Calu3 (cell line): ENCODE results near the gene SCO2. TPM values are rescaled to one million over a fixed set of nuclear protein-coding genes. Genes with fewer than 3 reads are reported as not detected.
A peak's percentile ranks its signal among the peaks of the same experiment; 100 is the strongest.

Source experiments
- BruUV-seq: library from RNA; stranded (reverse); fragments of 400-500 nt; replicated peaks from 2 replicates; lab custom pipeline; 2021; lab: Mats Ljungman, UMichigan
- CTCF ChIA-PET: fragments of 300-600 bp; sonication (Branson Sonifier 250); formaldehyde crosslinking; loops from one replicate; lab custom pipeline; 2022; ENCODE audit warnings: antibody characterized with exemption; lab: Charles Lee
- DNase-seq: peaks from one replicate; pipeline ENCODE4 v3.0.0; 2022
- H3K27ac Mint-ChIP-seq: one replicate; pipeline ENCODE4 v1.8.0; 2022; ENCODE audit warnings: mixed read lengths; ENCODE audit not compliant: unreplicated experiment
- H3K27me3 Mint-ChIP-seq: one replicate; pipeline ENCODE4 v1.8.0; 2022; ENCODE audit warnings: mixed read lengths; ENCODE audit not compliant: unreplicated experiment
- H3K36me3 Mint-ChIP-seq: one replicate; pipeline ENCODE4 v1.8.0; 2022; ENCODE audit warnings: mild to moderate bottlenecking, moderate library complexity, mixed read lengths; ENCODE audit not compliant: insufficient read depth, unreplicated experiment
- H3K4me1 Mint-ChIP-seq: one replicate; pipeline ENCODE4 v1.8.0; 2022; ENCODE audit warnings: mild to moderate bottlenecking, low read depth, mixed read lengths; ENCODE audit not compliant: unreplicated experiment
- H3K4me3 Mint-ChIP-seq: one replicate; pipeline ENCODE4 v1.8.0; 2022; ENCODE audit warnings: mild to moderate bottlenecking, low read depth, moderate library complexity, mixed read lengths; ENCODE audit not compliant: unreplicated experiment
- H3K9me3 Mint-ChIP-seq: one replicate; pipeline ENCODE4 v1.8.0; 2022; ENCODE audit warnings: low read depth, mixed read lengths; ENCODE audit not compliant: unreplicated experiment
- CTCF ChIP-seq: fragments of 200-600 bp; IDR thresholded peaks from one replicate; pipeline ENCODE4 v1.8.0; 2022; ENCODE audit warnings: antibody characterized with exemption; ENCODE audit not compliant: unreplicated experiment
- intact Hi-C: fragments of 100-400 bp; cut with micrococcal nuclease; formaldehyde crosslinking; loops from one replicate; pipeline ENCODE4 v1.10.0; 2022; ENCODE audit not compliant: unreplicated experiment
- total RNA-seq: library from RNA; stranded (reverse); gene quantifications from 2 replicates; pipeline ENCODE4 v1.2.3, GENCODE V29; 2022

The SCO2 gene
- total RNA-seq, 1 experiment from 2014 or later, result 3.6 TPM

DNA sequence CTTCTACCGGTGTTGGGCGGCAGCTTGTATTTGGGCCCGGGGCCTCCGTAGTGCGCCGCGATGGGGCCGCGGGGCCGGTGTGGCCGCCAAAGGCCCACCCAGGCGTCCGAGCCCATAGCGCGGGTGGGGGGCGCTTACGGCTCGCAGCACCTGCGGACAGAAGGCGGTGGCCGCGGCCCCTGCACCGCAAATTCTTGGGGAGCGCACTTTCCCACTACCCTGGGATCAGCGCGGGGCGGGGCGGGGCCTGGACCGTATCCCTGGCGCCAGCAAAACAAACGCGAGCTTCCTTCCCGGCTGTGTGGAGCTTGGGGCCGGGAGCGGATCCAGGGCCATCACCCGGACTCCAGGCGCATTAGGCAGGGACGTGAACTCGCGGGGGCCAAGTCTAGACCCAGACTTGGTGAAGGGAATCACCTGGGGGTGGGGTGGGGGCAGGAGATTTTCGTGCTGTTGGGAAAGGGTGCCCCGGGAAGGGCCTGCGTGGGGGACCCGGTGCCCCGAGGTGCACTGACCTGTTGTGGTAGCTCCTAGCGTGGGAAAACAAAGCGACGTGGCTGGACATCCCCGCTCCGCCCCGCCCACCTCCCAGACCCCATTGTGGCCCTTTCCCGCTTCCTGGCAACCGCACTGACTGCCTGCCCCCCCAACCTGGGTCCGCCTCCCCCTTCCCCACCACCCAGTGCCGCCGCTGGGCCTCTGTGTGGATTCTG lies 6.7 kb upstream of the SCO2 start:
- peak overlapping the region; percentile 98 for H3K27ac Mint-ChIP-seq
- H3K9me3 Mint-ChIP-seq, result no peaks in the 10 kb centered on the region
- TF ChIP-seq CTCF, result no peak
- CTCF ChIA-PET, result interaction anchor here (0.7 to 1.9 kb wide), 5 partner anchors 31 to 225 kb away, joined by 3 to 6 read pairs (median 3); partner anchors contain the start of gene SYCE3
- no peaks in the 10 kb centered on the region for H3K27me3 Mint-ChIP-seq
- peaks cover 76% of the 10 kb centered on the region for H3K36me3 Mint-ChIP-seq
- no TSS peak for BruUV-seq
- H3K4me1 Mint-ChIP-seq, result peaks cover 29% of the 10 kb centered on the region
- DNase-seq, result peak; percentile 84
- intact Hi-C loops, result loop anchor here (2.0 kb wide), 1 partner anchor 89 kb away; no protein-coding TSS in a partner anchor
- peak overlapping the region; percentile 90 for H3K4me3 Mint-ChIP-seq

DNA sequence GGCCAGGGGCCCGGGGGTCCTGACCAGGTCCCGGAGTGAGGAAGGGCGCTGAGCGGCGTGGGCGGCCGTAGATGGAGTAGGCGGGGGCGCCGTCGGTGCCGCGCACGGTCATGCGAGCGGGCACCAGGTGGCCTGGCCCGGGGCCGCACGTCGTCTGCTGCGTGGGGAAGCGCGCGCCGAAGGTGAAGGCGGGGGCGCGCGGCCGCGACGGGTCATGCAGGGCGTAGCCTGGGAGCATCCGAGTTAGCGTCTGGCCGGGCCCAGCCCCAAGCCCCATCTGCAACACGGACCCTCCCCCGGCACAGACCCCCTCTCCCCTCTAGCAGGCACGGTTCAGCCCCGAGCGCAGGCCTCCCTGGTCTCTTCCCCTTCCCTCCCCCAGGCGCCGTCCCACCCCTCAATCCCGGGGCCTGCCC lies 6.2 kb upstream of the SCO2 start:
- intact Hi-C loops, result loop anchor here (2.0 kb wide), 1 partner anchor 89 kb away; no protein-coding TSS in a partner anchor
- H3K4me3 Mint-ChIP-seq, result peak overlapping the region; percentile 90
- peaks cover 82% of the 10 kb centered on the region for H3K36me3 Mint-ChIP-seq
- TF ChIP-seq CTCF, result no peak
- H3K4me1 Mint-ChIP-seq, result peaks cover 34% of the 10 kb centered on the region
- DNase-seq, result peak; percentile 70
- CTCF ChIA-PET, result interaction anchor here (0.7 to 1.5 kb wide), 5 partner anchors 8 to 226 kb away, joined by 3 to 5 read pairs (median 3); partner anchors contain the start of gene SYCE3
- no peaks in the 10 kb centered on the region for H3K27me3 Mint-ChIP-seq
- H3K27ac Mint-ChIP-seq, result peak overlapping the region; percentile 98
- H3K9me3 Mint-ChIP-seq, result no peaks in the 10 kb centered on the region
- BruUV-seq, result no TSS peak

- DNase-seq, result peak; percentile 85
- H3K27ac Mint-ChIP-seq, result peak overlapping the region; percentile 98
- H3K4me3 Mint-ChIP-seq, result peak overlapping the region; percentile 90
- no peaks in the 10 kb centered on the region for H3K27me3 Mint-ChIP-seq
- no peaks in the 10 kb centered on the region for H3K9me3 Mint-ChIP-seq
- TF ChIP-seq CTCF, result no peak
- intact Hi-C loops, result loop anchor here (2.0 kb wide), 1 partner anchor 90 kb away; no protein-coding TSS in a partner anchor
- CTCF ChIA-PET, result interaction anchor here (1.0 to 1.5 kb wide), 2 partner anchors 8 to 32 kb away, joined by 3 to 5 read pairs; partner anchors contain the start of gene SYCE3
- peaks cover 87% of the 10 kb centered on the region for H3K36me3 Mint-ChIP-seq
- TSS peak; percentile 14 for BruUV-seq
- H3K4me1 Mint-ChIP-seq, result peaks cover 34% of the 10 kb centered on the region
Observed at GRCh38 chr22:50530877-50531545, 5.6 kb upstream of the SCO2 start.

- intact Hi-C loops, result loop anchor here (2.0 kb wide), 1 partner anchor 90 kb away; no protein-coding TSS in a partner anchor
- H3K9me3 Mint-ChIP-seq, result no peaks in the 10 kb centered on the region
- H3K27me3 Mint-ChIP-seq, result no peaks in the 10 kb centered on the region
- H3K36me3 Mint-ChIP-seq, result peaks cover 92% of the 10 kb centered on the region
- BruUV-seq, result no TSS peak
- CTCF ChIA-PET, result interaction anchor here (1.0 kb wide), 1 partner anchor 9 kb away, joined by 3 read pairs; no protein-coding TSS in a partner anchor
- TF ChIP-seq CTCF, result no peak
- peak overlapping the region; percentile 98 for H3K27ac Mint-ChIP-seq
- H3K4me3 Mint-ChIP-seq, result peak overlapping the region; percentile 90
- H3K4me1 Mint-ChIP-seq, result peaks cover 34% of the 10 kb centered on the region
- no peak for DNase-seq
Observed at GRCh38 chr22:50530580-50530876, 5.1 kb upstream of the SCO2 start.
